ENCODE data around the gene PTK6.

Gene PTK6

DNA sequence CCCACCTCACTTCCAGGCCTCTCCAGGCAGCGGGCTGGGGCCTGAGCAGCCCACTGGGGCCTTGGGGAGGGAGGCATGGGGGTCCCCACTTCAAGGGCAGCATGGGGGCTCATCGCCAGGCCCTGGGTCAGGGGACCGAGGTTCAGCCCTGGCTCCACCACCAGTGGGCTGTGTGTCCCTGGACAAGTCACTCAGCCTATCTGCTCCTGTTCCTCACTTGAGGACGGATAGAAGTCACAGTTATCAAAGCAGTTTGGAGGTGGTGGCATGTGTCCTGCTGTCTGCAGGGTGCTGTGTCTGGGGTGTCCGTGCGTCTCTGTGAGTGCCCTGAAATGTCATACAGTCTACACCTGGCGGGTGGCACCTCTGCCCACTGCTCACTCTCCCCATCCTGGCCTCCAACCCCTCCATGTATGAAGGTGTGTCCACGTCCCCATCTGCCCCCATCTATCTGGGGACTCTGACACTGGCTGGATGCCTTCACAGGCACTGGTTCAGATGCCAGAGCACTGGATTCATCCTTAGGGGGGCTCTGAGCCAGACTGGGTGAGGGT, 41.9 kb downstream of the PTK6 start:
- peaks cover 3% of the 10 kb centered on the region for H3K4me1 ChIP-seq (ENCODE audit: control insufficient read depth, insufficient read depth, low read length, poor library complexity, severe bottlenecking)
- H3K4me3 ChIP-seq (ENCODE audit: extremely low read depth, insufficient read depth, low read length, poor library complexity, severe bottlenecking) = no peak overlapping the region
- no peaks in the 10 kb centered on the region for H3K9me3 ChIP-seq (ENCODE audit: control insufficient read depth, low read length)
- H3K27ac ChIP-seq (ENCODE audit: low read depth, low read length, severe bottlenecking) = no peak overlapping the region
- H3K36me3 ChIP-seq (ENCODE audit: control insufficient read depth, insufficient read depth, low read length) = peaks cover 7% of the 10 kb centered on the region
- WGBS, 2 experiments (ENCODE audit: insufficient coverage in 2 of 2) = 92 to 93% methylated on average over 7 of the region's 8 CpGs

DNA sequence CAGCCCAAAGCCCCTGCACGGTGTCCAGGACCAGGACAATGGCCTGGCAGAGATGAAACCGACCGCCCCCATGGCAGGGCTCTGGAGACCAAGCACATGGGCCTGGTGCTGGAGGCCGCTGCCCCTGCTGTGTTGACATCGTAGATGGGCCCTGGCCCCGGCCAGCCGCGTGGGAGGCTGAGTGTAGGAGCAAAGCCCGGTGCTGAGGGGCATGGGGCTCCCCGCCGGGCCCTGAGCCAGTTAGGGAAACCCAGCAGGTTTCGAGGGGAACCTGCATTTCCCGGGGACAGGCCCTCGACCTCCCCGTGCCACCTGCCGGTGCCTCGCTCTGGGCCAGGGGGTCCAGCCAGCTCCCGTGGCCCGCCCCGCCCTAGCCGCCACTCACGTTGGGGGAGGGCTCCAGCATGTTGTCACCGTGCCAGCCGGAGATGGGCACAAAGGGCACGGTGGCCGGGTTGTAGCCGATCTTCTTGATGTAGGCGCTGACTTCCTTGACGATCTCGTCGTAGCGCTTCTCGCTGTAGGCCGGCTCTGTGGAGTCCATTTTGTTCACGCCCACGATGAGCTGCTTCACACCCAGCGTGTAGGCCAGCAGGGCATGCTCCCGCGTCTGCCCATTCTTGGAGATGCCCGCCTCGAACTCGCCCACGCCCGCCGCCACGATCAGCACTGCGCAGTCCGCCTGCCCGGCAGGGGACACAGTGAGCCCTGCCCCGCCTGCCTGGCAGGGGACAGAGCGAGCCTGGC, 42.6 kb downstream of the PTK6 start:
- peaks cover 7% of the 10 kb centered on the region for H3K36me3 ChIP-seq (ENCODE audit: control insufficient read depth, insufficient read depth, low read length)
- H3K4me1 ChIP-seq (ENCODE audit: control insufficient read depth, insufficient read depth, low read length, poor library complexity, severe bottlenecking) = peaks cover 3% of the 10 kb centered on the region
- no peaks in the 10 kb centered on the region for H3K9me3 ChIP-seq (ENCODE audit: control insufficient read depth, low read length)
- H3K4me3 ChIP-seq (ENCODE audit: extremely low read depth, insufficient read depth, low read length, poor library complexity, severe bottlenecking) = no peak overlapping the region
- H3K27ac ChIP-seq (ENCODE audit: low read depth, low read length, severe bottlenecking) = no peak overlapping the region
- 90 to 91% methylated on average over 50 of the region's 51 CpGs for WGBS, 2 experiments (ENCODE audit: insufficient coverage in 2 of 2)

DNA sequence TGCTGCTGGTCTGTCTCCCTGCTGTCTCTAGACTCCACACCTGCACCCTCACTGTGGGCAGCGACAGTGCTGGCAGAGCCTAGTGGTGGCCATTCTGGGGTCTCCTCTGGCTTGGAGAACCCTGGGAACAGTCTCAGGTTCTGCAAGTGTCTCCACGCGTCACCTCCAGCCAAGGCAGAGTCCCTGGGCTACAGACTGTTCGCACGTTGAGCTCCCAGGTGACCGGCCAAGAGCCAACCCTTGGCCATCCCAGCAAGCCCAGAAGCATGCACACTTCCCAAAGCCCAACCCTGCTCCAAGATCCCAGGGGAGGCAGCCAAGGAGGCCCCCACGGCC, 43.1 kb downstream of the PTK6 start:
- H3K27ac ChIP-seq (ENCODE audit: low read depth, low read length, severe bottlenecking) = no peak overlapping the region
- peaks cover 3% of the 10 kb centered on the region for H3K4me1 ChIP-seq (ENCODE audit: control insufficient read depth, insufficient read depth, low read length, poor library complexity, severe bottlenecking)
- peaks cover 7% of the 10 kb centered on the region for H3K36me3 ChIP-seq (ENCODE audit: control insufficient read depth, insufficient read depth, low read length)
- H3K4me3 ChIP-seq (ENCODE audit: extremely low read depth, insufficient read depth, low read length, poor library complexity, severe bottlenecking) = no peak overlapping the region
- no peaks in the 10 kb centered on the region for H3K9me3 ChIP-seq (ENCODE audit: control insufficient read depth, low read length)
- 90 to 97% methylated on average over 7 of the region's 7 CpGs for WGBS, 2 experiments (ENCODE audit: insufficient coverage in 2 of 2)

DNA sequence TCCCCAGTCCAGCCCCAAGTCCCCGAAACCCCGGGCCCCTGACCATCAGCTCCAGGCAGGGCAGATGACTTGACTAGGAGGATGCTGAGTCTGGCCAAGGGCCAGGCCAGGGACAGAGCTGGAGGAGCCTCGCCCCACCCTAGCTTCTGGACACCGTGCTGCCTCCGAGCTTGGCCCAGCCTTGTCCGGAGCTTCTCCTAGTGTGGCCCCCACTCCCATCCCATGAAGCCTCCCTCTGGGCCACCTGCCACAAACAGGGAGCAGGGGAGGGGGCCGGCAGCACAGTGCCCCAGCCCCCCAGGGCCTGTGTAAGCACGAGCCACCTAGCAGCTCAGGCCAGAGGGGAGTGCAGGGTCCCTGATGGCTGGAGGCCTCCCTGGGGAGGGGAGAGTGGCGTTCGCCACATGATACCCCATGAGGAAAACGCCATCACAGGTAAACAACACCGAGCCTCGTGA, 43.6 kb downstream of the PTK6 start:
- WGBS, 2 experiments (ENCODE audit: insufficient coverage in 2 of 2) = 78 to 80% methylated on average over 10 to 11 of the region's 13 CpGs
- H3K4me3 ChIP-seq (ENCODE audit: extremely low read depth, insufficient read depth, low read length, poor library complexity, severe bottlenecking) = no peak overlapping the region
- peaks cover 7% of the 10 kb centered on the region for H3K36me3 ChIP-seq (ENCODE audit: control insufficient read depth, insufficient read depth, low read length)
- H3K27ac ChIP-seq (ENCODE audit: low read depth, low read length, severe bottlenecking) = no peak overlapping the region
- H3K9me3 ChIP-seq (ENCODE audit: control insufficient read depth, low read length) = no peaks in the 10 kb centered on the region
- H3K4me1 ChIP-seq (ENCODE audit: control insufficient read depth, insufficient read depth, low read length, poor library complexity, severe bottlenecking) = peaks cover 3% of the 10 kb centered on the region

DNA sequence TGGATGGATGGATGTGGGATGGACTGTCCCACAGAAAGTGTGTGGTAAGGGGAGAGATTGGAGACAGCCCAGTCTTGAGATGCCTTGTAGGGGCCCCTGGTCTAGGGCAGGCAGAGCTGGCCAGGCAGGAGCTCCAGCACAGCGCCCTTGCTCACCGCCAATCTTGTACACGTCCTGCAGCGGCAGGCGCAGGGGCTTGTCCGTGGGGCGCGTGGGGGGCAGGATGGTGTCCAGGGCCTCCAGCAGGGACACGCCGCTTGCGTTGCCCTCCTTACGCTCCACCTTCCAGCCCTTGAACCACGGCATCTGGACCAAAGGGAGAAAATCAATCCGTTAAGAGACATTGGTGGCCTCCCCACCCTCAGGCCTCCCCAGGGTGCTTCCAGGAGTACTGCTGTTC, 44.2 kb downstream of the PTK6 start:
- peaks cover 7% of the 10 kb centered on the region for H3K36me3 ChIP-seq (ENCODE audit: control insufficient read depth, insufficient read depth, low read length)
- H3K9me3 ChIP-seq (ENCODE audit: control insufficient read depth, low read length) = no peaks in the 10 kb centered on the region
- peaks cover 3% of the 10 kb centered on the region for H3K4me1 ChIP-seq (ENCODE audit: control insufficient read depth, insufficient read depth, low read length, poor library complexity, severe bottlenecking)
- H3K27ac ChIP-seq (ENCODE audit: low read depth, low read length, severe bottlenecking) = no peak overlapping the region
- WGBS, 2 experiments (ENCODE audit: insufficient coverage in 2 of 2) = 95 to 96% methylated on average over 13 to 14 of the region's 14 CpGs
- no peak overlapping the region for H3K4me3 ChIP-seq (ENCODE audit: extremely low read depth, insufficient read depth, low read length, poor library complexity, severe bottlenecking)

DNA sequence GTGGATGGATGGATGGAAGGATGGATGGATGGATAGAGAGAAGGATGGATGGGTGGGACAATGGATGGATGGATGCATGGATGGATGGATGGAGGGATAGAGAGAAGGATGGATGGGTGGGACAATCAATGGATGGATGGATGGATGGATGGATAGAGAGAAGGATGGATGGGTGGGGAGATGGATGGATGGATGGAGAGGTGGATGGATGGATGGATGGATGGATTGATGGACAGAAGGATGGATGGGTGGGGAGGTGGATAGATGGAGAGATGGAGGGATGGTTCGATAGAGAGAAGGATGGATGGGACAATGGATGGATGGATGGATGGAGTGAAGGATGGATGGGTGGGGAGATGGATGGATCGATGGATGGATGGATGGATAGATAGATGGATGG, 44.7 kb downstream of the PTK6 start:
- Histone ChIP-seq H3K9me3 (ENCODE audit: control insufficient read depth, low read length) (no peaks in the 10 kb centered on the region), H3K27ac (ENCODE audit: low read depth, low read length, severe bottlenecking) (no peak overlapping the region), H3K36me3 (ENCODE audit: control insufficient read depth, insufficient read depth, low read length) (peaks cover 7% of the 10 kb centered on the region), H3K4me1 (ENCODE audit: control insufficient read depth, insufficient read depth, low read length, poor library complexity, severe bottlenecking) (no peaks in the 10 kb centered on the region), H3K4me3 (ENCODE audit: extremely low read depth, insufficient read depth, low read length, poor library complexity, severe bottlenecking) (no peak overlapping the region)
- 83 to 86% methylated on average over 2 of the region's 2 CpGs for WGBS, 2 experiments (ENCODE audit: insufficient coverage in 2 of 2)

DNA sequence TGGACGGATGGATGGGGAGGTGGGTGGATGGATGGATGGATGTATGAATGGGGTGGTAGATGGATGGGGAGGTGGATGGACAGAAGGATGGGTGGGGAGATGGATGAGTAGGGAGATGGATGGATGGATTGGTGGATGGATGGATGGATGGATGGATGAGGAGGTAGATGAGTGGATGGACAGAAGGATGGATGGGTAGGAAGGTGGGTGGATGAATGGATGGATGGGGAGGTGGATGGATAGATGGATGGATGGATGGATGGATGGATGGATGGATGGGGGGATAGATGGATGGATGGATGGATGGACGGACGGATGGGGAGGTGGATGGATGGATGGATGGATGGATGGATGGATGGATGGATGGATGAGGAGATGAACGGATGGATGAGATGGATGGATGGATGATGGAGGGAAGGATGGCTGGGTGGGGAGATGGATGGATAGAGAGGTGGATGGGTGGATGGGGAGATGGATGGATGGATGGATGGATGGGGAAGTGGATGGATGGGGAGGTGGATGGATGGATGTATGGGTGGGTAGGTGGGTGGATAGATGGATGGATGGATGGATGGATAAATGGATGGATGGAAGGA, 45.4 kb downstream of the PTK6 start:
- H3K4me1 ChIP-seq (ENCODE audit: control insufficient read depth, insufficient read depth, low read length, poor library complexity, severe bottlenecking) = no peaks in the 10 kb centered on the region
- H3K27ac ChIP-seq (ENCODE audit: low read depth, low read length, severe bottlenecking) = no peak overlapping the region
- H3K36me3 ChIP-seq (ENCODE audit: control insufficient read depth, insufficient read depth, low read length) = peaks cover 7% of the 10 kb centered on the region
- no peak overlapping the region for H3K4me3 ChIP-seq (ENCODE audit: extremely low read depth, insufficient read depth, low read length, poor library complexity, severe bottlenecking)
- 64 to 69% methylated on average over 3 to 4 of the region's 4 CpGs for WGBS, 2 experiments (ENCODE audit: insufficient coverage in 2 of 2)
- H3K9me3 ChIP-seq (ENCODE audit: control insufficient read depth, low read length) = no peaks in the 10 kb centered on the region

DNA sequence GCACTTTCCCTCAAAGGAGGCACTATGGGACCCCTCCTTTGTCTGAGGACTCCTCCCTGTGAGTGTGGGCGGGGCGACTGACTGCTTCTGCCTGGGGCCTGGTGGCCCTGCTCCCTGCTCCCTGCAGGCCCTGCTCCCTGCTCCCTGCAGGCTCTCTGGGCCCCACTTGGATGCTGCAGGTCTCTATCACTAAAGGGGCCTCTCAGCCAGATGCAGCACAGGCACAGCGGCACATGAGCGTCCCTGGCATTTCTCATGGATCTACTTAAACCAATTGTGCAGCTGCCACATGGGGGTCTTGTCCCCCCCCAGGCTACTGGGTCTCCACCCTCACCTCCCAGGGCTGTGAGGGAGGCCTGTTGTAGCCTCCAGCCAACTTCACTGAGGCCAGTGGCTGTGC, 46.1 kb downstream of the PTK6 start:
- Histone ChIP-seq H3K36me3 (ENCODE audit: control insufficient read depth, insufficient read depth, low read length) (peaks cover 7% of the 10 kb centered on the region), H3K4me1 (ENCODE audit: control insufficient read depth, insufficient read depth, low read length, poor library complexity, severe bottlenecking) (no peaks in the 10 kb centered on the region), H3K9me3 (ENCODE audit: control insufficient read depth, low read length) (no peaks in the 10 kb centered on the region), H3K27ac (ENCODE audit: low read depth, low read length, severe bottlenecking) (no peak overlapping the region), H3K4me3 (ENCODE audit: extremely low read depth, insufficient read depth, low read length, poor library complexity, severe bottlenecking) (no peak overlapping the region)
- WGBS, 2 experiments (ENCODE audit: insufficient coverage in 2 of 2) = 81 to 96% methylated on average over 2 to 4 of the region's 4 CpGs

DNA sequence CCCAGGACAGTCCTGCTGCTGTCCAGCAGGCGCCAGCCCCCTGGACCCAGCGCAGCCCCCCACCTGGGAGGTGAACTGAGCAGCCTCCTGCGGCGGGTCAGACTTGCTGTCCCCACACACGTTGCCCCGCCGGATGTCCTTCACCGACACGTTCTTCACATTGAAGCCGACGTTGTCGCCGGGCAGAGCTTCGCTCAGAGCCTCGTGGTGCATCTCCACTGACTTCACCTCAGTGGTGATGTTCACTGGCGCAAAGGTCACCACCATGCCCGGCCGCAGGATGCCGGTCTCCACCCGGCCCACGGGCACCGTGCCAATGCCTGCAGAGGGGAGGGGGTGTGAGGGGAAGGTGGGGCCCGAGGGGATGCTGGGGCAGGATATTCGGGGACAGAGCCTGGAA, 46.8 kb downstream of the PTK6 start:
- H3K36me3 ChIP-seq (ENCODE audit: control insufficient read depth, insufficient read depth, low read length) = peaks cover 7% of the 10 kb centered on the region
- WGBS, 2 experiments (ENCODE audit: insufficient coverage in 2 of 2) = 90 to 92% methylated on average over 17 to 20 of the region's 24 CpGs
- no peak overlapping the region for H3K4me3 ChIP-seq (ENCODE audit: extremely low read depth, insufficient read depth, low read length, poor library complexity, severe bottlenecking)
- H3K9me3 ChIP-seq (ENCODE audit: control insufficient read depth, low read length) = no peaks in the 10 kb centered on the region
- H3K27ac ChIP-seq (ENCODE audit: low read depth, low read length, severe bottlenecking) = no peak overlapping the region
- no peaks in the 10 kb centered on the region for H3K4me1 ChIP-seq (ENCODE audit: control insufficient read depth, insufficient read depth, low read length, poor library complexity, severe bottlenecking)

DNA sequence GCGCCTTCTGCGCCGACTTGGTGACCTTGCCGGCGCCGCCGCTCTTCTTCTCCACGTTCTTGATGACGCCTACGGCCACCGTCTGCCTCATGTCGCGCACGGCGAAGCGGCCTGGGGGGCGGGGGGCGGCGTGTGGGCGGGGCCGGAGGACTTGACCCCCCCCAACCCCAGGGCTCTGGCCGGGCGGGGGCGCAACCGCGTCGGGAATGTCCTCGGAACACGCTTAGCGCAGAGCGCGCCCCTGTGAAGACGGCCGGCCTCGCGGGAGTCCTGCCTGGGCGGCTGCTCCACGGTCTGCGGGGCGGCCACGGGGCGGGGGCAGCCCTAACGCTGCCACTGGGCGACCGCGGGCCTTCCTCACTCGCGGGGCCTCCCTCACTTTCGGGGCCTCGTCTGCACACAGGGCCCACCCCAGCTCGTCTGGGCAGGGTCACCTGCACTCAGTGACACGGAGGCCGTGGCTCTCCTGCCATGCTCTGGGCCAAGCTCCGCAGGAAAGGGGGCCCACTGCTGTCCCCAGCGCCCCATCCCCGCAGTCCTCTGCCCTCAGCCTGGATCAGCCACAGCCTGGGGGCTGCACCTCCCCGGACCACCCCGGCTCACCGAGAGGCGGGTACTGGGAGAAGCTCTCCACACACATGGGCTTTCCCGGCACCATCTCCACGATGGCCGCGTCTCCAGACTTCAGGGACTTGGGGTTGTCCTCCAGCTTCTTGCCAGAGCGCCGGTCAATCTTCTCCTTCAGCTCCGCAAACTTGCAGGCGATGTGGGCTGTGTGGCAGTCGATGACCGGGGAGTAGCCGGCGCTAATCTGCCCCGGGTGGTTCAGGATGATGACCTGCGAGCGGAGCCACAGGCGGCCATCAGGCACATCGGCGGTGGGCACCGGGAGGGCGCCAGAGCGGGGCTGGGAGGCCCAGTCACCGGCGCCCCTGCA, 48.6 kb downstream of the PTK6 start:
- Histone ChIP-seq H3K4me3 (ENCODE audit: extremely low read depth, insufficient read depth, low read length, poor library complexity, severe bottlenecking) (no peak overlapping the region), H3K4me1 (ENCODE audit: control insufficient read depth, insufficient read depth, low read length, poor library complexity, severe bottlenecking) (no peaks in the 10 kb centered on the region), H3K9me3 (ENCODE audit: control insufficient read depth, low read length) (no peaks in the 10 kb centered on the region), H3K36me3 (ENCODE audit: control insufficient read depth, insufficient read depth, low read length) (peaks cover 7% of the 10 kb centered on the region), H3K27ac (ENCODE audit: low read depth, low read length, severe bottlenecking) (no peak overlapping the region)
- 24 to 27% methylated on average over 58 to 64 of the region's 83 CpGs for WGBS, 2 experiments (ENCODE audit: insufficient coverage in 2 of 2)
